ENCODE data around the gene UBE2Q1.

- TF ChIP-seq, protein P1, sequence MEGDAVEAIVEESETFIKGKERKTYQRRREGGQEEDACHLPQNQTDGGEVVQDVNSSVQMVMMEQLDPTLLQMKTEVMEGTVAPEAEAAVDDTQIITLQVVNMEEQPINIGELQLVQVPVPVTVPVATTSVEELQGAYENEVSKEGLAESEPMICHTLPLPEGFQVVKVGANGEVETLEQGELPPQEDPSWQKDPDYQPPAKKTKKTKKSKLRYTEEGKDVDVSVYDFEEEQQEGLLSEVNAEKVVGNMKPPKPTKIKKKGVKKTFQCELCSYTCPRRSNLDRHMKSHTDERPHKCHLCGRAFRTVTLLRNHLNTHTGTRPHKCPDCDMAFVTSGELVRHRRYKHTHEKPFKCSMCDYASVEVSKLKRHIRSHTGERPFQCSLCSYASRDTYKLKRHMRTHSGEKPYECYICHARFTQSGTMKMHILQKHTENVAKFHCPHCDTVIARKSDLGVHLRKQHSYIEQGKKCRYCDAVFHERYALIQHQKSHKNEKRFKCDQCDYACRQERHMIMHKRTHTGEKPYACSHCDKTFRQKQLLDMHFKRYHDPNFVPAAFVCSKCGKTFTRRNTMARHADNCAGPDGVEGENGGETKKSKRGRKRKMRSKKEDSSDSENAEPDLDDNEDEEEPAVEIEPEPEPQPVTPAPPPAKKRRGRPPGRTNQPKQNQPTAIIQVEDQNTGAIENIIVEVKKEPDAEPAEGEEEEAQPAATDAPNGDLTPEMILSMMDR (conservative IDR thresholded peaks at IDR 0.05 in 1 of 2, IDR thresholded peaks at IDR 0.05 in 1 of 2; ENCODE audit: low read depth in 1 of 2, low read length in 2 of 2): no peak
- TF ChIP-seq EZH2 (IDR thresholded peaks at IDR 0.05; ENCODE audit: low read length, missing control alignments): no peak
Measured at GRCh38 chr1:154583773-154584172, 25.3 kb upstream of the UBE2Q1 start.

Data from fibroblast of lung (primary cell).